Stimulated activated CD4-positive, alpha-beta T cell treated with anti-CD3 and anti-CD28 coated beads, Interleukin-4, amount 100 ng/mL, for 1 hour (primary cell): ENCODE results near the gene ENTPD1.
"Not testable (repeated sequence)": the region's sequence is repeated elsewhere in the genome, so short reads cannot be mapped to it uniquely, and the experiment has no call there.

Experiments
- DNase-seq: peaks from one replicate; pipeline ENCODE4 v3.0.0-alpha.2; 2020

ENTPD1 gene

DNA sequence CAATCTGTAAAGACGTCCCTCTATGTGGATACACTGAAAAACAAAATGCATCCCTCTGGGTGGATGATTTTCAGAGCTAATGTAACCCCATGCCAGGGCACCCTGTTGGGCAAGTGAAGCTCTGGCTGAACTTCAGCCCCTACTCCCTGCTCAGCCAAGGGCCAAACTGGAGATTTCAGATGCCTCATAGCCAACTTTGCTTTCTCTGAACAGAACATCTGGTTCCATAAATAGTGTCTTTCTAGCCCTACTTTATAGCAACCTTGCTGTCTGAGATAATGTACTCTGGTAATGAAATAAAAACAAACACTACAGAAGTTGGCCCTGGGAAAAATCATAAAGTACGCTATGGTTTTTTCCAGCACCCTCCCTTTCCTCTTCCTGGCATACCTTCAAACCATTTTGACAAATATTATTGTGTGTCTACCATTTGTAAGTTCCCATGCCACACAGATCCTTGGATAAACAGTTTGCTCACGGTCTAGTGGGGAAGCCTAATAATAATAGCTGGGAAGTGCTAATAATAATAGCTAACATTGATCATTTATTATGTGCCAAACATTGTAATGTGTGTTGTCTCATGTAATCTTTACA, 3.4 kb downstream of the ENTPD1 start:
- no peak for DNase-seq

DNA sequence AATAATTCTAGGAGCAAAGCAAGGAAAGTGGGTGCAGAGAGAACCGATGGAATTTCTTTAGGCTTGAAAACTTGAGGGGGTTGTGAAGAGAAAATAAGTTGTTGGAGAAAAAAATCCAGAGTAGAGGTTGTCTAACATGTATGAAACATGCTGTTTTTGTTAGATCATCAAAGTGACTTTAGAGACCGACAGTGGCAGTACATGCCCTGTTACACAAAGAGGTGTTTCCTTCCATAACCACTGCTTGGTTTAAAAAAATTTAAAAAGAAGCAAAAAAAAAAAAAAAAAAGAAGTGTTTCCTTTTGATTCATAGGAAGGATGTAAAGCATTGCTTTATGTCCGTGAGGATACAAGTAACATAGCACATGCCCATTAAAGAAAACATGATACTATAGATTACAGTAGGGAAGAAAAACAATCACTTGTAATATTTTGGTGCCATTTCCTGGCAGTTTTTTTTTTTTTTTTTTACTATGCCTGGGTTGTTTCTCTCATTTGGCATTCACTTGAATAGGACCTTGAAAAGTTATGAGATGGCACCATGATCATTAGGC, 6.1 kb downstream of the ENTPD1 start:
- DNase-seq: no peak

GRCh38 chr10:95767884-95768556, 12.1 kb downstream of the ENTPD1 start:
- DNase-seq: no peak

DNA sequence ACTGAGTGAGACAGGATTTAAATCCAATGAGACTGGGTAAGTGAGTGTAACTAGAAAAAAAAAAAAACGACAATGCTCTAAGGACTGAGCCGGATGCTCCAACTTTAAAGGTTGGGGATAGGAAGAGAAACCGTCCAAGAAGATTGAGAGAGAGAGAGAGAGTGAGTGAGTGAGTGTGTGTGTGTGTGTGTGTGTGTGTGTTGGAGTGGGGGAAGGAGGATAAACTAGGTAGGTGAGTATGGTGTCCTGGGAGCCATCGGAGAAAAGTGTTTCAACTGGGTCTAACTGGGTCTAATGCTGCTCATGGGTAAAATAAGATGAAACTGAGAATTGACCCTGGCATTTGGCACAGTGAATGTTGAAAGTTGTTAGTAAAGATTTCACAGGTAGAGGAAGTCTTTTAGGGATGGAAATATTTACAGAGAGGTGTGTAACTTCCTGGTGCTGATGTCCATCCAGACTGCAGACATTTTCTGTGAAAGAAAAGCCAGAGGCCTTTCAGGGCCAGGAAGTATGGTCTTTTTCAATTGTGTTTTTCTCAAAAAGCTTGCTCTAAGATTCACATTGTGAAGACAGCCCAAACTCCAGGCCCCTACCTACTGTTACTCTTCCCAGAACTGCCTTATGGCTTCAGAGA, 14.2 kb downstream of the ENTPD1 start:
- no peak for DNase-seq

DNA sequence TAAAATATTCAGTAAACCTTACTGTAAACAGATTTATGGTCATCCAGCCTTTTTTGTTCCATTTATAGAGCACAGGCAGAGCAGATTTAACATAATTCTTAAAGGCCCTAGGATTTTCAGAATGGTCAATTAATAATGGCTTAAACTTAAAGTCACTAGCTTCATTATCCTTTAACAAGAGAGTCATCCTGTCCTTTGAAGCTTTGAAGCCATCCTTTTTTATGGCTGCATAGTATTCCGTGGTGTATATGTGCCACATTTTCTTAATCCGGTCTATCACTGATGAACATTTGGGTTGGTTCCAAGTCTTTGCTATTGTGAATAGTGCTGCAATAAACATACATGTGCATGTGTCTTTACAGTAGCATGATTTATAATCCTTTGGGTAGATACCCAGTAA, 17.5 kb downstream of the ENTPD1 start:
- not testable (repeated sequence) for DNase-seq

- DNase-seq: not testable (repeated sequence)
These were observed 21.7 kb downstream of the ENTPD1 start for GRCh38 chr10:95777638-95778037.

DNA sequence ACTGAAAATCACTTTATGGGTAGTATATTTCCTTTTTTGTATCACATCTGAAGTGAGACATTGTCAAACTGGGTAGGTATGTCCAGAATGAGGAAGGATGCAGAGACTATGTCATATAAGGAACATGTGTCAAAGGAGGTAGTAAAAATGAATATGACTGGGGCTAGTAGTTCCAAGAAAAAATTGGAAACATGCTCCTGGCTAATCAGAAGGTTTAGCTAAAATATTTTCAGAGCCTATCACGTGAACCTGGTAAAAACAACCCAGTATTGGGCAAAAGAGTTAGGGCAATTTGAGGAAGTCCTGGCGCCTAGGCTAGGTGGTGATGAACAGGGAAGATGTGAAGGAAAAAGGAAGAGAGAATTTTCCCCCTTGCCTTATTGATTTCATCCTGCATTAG, 26.4 kb downstream of the ENTPD1 start:
- no peak for DNase-seq

- no peak for DNase-seq
These were observed 27.8 kb downstream of the ENTPD1 start for GRCh38 chr10:95783741-95784140.

DNA sequence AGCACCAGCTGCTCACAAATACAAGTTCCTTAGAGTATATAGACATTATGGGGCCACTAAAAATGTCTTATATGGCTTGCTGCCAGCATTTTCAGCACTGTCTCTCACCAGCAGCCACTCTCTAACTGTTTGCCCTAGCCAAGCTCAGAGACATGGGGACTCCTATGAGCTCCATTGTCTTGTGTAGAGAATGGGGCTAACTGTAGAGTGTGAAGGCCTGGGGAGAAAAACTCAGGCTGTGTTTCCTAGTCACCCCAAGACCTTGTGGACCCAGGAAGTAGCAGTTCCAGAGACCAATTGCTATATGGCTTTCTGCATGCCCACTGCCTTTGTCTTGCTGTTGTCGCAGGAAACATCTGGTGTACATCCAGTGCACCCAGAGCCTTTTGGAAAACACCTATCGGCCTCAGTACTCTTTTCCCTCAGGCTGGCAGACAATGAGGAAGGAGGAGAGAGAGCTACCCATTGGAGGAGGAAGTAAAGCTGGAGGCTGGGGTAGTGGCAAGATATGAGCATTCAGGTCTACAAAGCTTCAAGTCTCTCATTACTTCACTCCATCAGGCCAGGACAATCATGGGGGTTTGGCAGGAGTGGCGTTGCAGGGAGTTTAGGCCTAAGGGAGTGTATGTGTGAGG, 28.4 kb downstream of the ENTPD1 start:
- DNase-seq: no peak

DNA sequence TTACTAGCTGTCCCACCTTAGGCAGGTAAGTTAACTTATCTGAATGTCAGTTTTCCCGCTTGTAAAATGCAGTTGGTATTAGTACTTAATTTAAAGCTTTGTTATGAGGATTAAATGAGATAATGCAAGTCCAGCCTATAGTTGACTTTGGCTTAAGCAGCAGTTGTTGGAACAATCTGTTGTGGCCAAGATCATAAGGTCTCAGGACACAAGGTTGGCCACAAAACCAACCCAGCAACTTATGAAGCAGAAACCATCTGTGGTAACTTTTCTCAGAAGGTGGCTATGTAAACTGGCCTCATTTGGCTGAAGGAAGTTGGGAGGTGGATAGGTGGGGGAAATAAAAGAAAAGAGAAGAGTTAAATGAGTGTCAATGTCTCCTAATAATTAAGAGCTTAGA, 29.4 kb downstream of the ENTPD1 start:
- no peak for DNase-seq

DNA sequence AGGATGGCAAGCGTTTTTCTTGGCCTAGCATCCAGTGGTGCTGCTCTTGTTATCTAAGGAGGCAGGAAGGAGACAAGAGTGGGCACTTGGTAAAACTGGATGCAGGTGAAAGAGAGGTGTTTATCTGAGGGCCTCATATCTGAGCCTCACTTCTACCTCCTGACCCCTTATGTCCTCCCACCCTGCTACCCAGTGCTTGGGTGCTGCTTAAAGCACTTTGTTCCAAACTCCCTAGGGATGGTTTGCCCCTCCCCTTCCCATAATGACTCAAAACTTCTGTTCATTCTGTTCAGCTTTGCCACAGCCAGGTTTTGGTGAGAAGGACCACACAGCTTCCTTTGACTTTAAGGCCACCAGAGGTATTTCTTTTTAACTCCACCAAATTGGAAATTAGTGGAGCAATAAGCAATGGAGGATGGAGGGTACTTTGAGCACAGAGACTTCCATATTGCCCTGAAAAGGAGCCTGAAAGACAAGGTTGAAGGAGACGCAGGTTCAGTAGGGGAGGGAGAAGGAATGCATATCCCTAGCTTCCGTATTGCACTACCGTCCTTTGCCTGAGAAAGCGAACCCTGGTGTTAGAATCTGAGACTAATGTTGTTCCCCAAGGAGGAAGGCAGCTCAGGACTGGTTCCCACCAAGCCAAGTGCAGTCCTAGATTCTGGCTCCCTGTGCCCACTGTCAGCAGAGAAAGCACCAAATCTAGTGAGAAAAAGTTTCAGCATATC, 30.1 kb downstream of the ENTPD1 start:
- DNase-seq: no peak

GRCh38 chr10:95787447-95787846, 31.5 kb downstream of the ENTPD1 start:
- no peak for DNase-seq

GRCh38 chr10:95788830-95789229, 32.9 kb downstream of the ENTPD1 start:
- DNase-seq: no peak

DNA sequence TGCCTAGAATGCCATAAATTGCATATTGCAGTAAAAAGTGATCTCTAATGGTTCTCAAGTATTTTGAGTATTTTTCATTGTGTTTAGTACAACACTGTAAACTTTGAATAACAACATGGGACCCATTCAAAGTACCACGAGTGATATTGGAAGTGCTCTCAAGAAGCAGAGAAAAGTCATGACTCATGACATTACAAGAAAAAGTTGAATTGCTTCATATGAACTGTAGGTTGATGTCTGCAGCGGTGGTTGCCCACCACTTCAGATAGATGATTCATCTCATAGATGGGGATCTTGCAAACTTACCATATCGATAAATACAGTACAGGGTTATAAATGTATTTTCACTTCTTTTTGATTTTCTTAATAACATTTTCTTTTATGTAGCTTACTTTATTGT, 33.9 kb downstream of the ENTPD1 start:
- no peak for DNase-seq

DNA sequence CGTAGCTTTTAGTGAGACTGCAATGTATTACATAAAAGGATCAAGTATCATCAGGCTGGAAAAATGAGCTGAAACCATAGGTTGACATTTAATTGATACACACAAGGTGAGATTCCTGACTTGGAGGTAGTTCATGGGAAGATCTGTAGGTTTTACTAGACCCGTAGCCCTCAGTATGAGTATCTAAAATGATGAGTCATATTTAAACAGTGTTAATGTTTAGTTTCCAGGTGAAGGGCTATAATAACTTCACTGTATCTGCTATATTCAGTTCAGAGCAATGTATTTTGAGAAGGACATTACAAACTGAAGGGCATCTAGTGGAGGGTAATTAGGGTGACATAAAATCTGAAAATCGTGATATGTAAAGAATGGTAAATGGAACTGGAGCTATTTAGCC, 35.0 kb downstream of the ENTPD1 start:
- DNase-seq: no peak

DNA sequence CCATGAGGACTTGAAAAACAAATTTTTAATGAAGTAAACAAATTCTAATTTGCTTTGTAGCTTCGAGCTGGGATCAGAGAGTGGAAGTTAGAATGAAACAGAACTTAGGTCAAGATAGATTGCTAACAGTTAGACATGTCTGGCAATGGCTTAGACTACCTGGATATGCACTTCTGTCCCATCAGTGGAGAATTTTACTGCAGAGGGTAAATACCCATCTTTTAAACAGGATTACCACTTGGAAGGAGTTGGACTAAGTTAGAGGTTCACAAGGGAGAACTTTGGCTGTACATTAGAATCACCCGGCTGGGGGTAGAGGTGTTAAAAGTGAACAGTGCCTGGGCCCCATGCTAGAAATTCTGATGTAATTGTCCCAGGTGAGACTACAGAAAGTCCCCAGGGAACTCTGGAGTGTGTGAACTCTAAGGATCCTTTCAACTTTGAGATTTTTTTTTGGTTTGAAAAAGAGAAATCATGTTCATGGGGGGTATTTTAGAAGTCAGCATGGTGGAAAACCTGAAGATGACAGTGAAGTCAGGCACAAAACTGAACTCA, 35.5 kb downstream of the ENTPD1 start:
- no peak for DNase-seq

DNA sequence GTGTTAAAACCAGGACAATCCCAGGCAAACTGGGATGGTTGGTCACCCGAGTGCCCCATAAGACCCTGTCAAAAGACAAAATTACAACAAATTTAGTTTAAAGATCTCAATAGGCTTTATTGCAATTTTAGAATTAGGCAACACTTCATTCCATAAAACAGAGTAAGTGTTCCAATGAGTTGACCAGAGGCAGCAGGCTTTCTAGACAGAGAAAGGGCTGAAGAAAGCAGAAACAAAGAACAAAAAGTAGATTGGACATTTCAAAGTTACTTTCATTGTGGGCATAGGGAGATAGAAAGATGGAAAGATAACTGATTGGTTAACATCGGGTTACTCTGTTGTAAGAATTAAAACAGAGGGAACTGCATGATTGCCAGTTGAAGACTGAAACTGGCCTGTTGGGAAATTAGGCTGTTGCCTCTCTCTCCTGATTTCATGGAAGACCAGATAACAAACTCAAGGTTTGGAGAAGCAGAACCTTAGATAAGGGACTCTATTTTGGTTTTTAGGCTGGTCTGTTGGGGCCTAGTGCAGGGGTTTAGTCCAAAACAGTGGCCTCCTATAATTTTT, 36.3 kb downstream of the ENTPD1 start:
- DNase-seq: no peak

DNA sequence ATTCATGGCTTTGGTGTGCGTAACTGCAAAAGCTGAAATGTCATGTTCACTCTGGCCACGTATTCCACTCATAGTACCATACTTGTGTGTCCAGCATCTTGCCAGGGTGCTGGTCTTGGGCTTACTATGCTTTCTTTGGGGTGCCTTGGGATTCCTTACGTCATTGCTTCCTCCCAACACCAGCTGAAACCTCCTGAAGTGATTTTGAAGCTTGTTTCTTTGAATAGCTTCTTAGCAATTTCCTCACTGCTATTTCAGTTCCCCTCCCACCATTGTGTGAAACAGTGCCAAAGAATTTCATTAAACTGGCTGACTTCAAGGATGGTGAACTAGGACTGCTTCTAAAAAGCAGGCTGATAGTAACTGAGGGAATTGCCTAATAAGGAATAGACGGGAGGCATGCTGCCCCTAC, 36.9 kb downstream of the ENTPD1 start:
- no peak for DNase-seq

GRCh38 chr10:95793401-95794045, 37.6 kb downstream of the ENTPD1 start:
- no peak for DNase-seq

DNA sequence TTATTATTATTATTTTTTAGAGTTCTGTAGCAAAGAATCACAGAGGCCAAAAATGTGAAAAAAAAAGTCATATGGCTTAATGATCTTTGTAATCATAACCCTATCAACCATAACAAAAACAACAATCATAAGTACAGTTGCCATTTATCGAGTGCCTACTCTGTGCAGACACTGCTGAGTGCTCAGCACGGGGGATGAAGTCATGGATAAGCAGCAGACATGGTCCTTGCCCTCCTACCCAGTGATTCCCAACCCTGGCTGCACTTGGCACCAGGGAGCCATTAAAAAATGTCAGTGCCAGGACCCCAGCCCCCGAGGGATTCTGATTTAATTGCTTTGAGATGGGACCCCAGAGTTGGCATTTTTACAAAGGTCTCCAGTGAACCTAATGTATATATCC, 38.2 kb downstream of the ENTPD1 start:
- no peak for DNase-seq

- DNase-seq: no peak
These were observed 39.6 kb downstream of the ENTPD1 start for GRCh38 chr10:95795602-95796001.

GRCh38 chr10:95796504-95796903, 40.5 kb downstream of the ENTPD1 start:
- no peak for DNase-seq
